T-cell (primary cell): ENCODE results near the gene AHCYL1. TPM values are rescaled to one million over a fixed set of nuclear protein-coding genes. Genes with fewer than 3 reads are reported as not detected.

ENCODE experiments used
- ATAC-seq, 4 experiments: fragments of 200-7000 bp in 3 of 4; fragments of 150-1000 bp in 1 of 4; cut with Tn5 transposase; replicated peaks in 1 of 4; 1 replicate in 3 of 4; 2 replicates in 1 of 4; pipeline ENCODE4 v1.10.0; 2021; ENCODE audit warnings: moderate library complexity in 3 of 4, mild to moderate bottlenecking in 2 of 4, moderate number of reproducible peaks in 1 of 4
- CTCF ChIA-PET, 2 donors: fragments of 300-600 bp; sonication (Branson Sonifier 250); formaldehyde crosslinking; loops; one replicate each; lab custom pipeline; 2022; ENCODE audit warnings: antibody characterized with exemption in 2 of 2; lab: Charles Lee
- POLR2A ChIA-PET, 2 donors: fragments of 300-600 bp; sonication (Branson Sonifier 250); formaldehyde crosslinking; loops; one replicate each; lab custom pipeline; 2022; ENCODE audit warnings: antibody characterized with exemption in 2 of 2; lab: Charles Lee
- DNase-seq, 35 experiments: peaks; one replicate each; pipeline versions ENCODE4 v3.0.0 to v3.0.0-alpha.2; 2013 to 2023
- H3K27ac ChIP-seq: one replicate; pipeline ENCODE4 v1.5.1; 2013; ENCODE audit warnings: low read length
- H3K27me3 ChIP-seq, 2 experiments: replicated peaks in 1 of 2; 1 replicate in 1 of 2; 2 replicates in 1 of 2; pipeline versions ENCODE4 v1.6.1 to v1.7.0; 2013; ENCODE audit warnings: low read length in 1 of 2, mixed read lengths in 1 of 2; ENCODE audit not compliant: control insufficient read depth in 2 of 2, insufficient read depth in 2 of 2; ENCODE audit errors: extremely low read depth in 1 of 2
- H3K36me3 ChIP-seq, 2 donors: 1 replicate in 1 of 2; 2 replicates in 1 of 2; pipeline versions ENCODE4 v1.6.1 to v1.7.0; 2013; ENCODE audit warnings: low read length in 1 of 2; ENCODE audit not compliant: control insufficient read depth in 2 of 2, insufficient read depth in 1 of 2; ENCODE audit errors: extremely low read depth in 1 of 2
- H3K4me1 ChIP-seq, 2 experiments: 1 replicate in 1 of 2; 2 replicates in 1 of 2; pipeline versions ENCODE4 v1.6.1 to v1.7.0; 2013; ENCODE audit warnings: low read length in 2 of 2, mixed read lengths in 1 of 2; ENCODE audit not compliant: insufficient read depth in 2 of 2, control insufficient read depth in 1 of 2; ENCODE audit errors: extremely low read depth in 1 of 2
- H3K4me3 ChIP-seq, 2 donors: 1 replicate in 1 of 2; 2 replicates in 1 of 2; pipeline versions ENCODE4 v1.5.1 to v1.7.0; 2013; ENCODE audit warnings: mild to moderate bottlenecking in 2 of 2, low read length in 1 of 2, moderate library complexity in 1 of 2; ENCODE audit not compliant: control insufficient read depth in 1 of 2; ENCODE audit errors: extremely low read depth in 1 of 2
- H3K9me3 ChIP-seq: 2 replicates; pipeline ENCODE4 v1.7.0; 2013
- H3K27ac Mint-ChIP-seq, 2 donors: one replicate each; pipeline ENCODE4 v1.8.0; 2020 to 2021; ENCODE audit warnings: mild to moderate bottlenecking in 2 of 2, mixed read lengths in 2 of 2
- H3K27me3 Mint-ChIP-seq, 2 donors: one replicate each; pipeline ENCODE4 v1.8.0; 2021 to 2022; ENCODE audit warnings: mixed read lengths in 2 of 2
- H3K36me3 Mint-ChIP-seq: one replicate; pipeline ENCODE4 v1.8.0; 2021; ENCODE audit warnings: mixed read lengths
- H3K4me1 Mint-ChIP-seq, 3 donors: one replicate each; pipeline ENCODE4 v1.8.0; 2020 to 2022; ENCODE audit warnings: mixed read lengths in 3 of 3, mild to moderate bottlenecking in 1 of 3
- H3K4me3 Mint-ChIP-seq, 3 donors: one replicate each; pipeline ENCODE4 v1.8.0; 2020 to 2022; ENCODE audit warnings: mild to moderate bottlenecking in 3 of 3, mixed read lengths in 3 of 3, moderate library complexity in 3 of 3
- H3K9me3 Mint-ChIP-seq, 3 donors: one replicate each; pipeline ENCODE4 v1.8.0; 2020 to 2022; ENCODE audit warnings: mixed read lengths in 3 of 3
- WGBS: methylation state at CpG from one replicate; pipeline ENCODE4 v1.1.5; 2013; ENCODE audit warnings: missing lambda C conversion rate; ENCODE audit not compliant: insufficient coverage; 5-methylcytosine and 5-hydroxymethylcytosine counted together
- total RNA-seq, 35 experiments: library from RNA in 6 of 35; stranded (reverse) in 6 of 35; fragments of 120-200 nt in 1 of 35; gene quantifications; one replicate each; pipeline versions ENCODE4 v1.2.1 to v1.2.4 and lab custom pipeline; 2013 to 2026

AHCYL1 gene
- total RNA-seq, 5 donors from 2014 or later (not counting 1 experiment from before 2014, with no cell fraction given): 23.0 to 41.6 (median 38.9) TPM

DNA sequence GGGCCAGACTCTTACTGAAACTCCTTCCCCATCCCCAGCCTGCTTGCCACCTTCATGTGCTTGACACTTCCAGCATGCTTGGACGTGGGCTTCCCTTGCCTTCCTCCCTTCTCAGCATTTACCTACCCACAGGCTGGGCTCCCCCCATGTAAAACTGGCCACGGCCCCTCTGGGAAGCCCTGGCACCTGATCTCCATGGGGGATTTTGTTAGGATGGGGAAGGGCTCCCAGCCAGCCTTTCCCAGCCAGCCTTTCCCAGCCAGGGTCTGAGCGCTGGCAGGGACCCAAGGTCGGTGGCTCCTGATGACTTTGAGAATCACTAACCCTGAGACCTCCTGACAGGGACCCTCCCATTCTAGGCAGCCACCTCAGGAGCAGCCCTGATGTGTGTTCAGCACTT, 79.2 kb downstream of the AHCYL1 start:
- Mint-ChIP-seq H3K27me3 (peaks cover 17 to 30% of the 10 kb centered on the region in 2 donors), H3K9me3 (no peaks in the 10 kb centered on the region), H3K36me3 (peaks cover 20% of the 10 kb centered on the region), H3K4me1 (peaks cover 10 to 11% (median 10%) of the 10 kb centered on the region in 3 donors), H3K4me3 (no peak overlapping the region), H3K27ac (no peak overlapping the region)
- ATAC-seq (no peak), DNase-seq (no peak)
- Histone ChIP-seq H3K4me1 (peaks cover 0 to 14% of the 10 kb centered on the region in 2 experiments), H3K27me3 (peaks cover 3 to 44% of the 10 kb centered on the region in 2 experiments), H3K27ac (no peak overlapping the region), H3K36me3 (peaks cover 3 to 8% of the 10 kb centered on the region in 2 donors), H3K9me3 (no peaks in the 10 kb centered on the region), H3K4me3 (no peak overlapping the region)
- CTCF ChIA-PET: interaction anchor here in 1 of 2 donors (1.1 kb wide), 1 partner anchor 12 kb away, joined by 3 read pairs; no protein-coding TSS in a partner anchor
- POLR2A ChIA-PET: no interaction called here
- WGBS: 100% methylated on average over 1 of the region's 4 CpGs

DNA sequence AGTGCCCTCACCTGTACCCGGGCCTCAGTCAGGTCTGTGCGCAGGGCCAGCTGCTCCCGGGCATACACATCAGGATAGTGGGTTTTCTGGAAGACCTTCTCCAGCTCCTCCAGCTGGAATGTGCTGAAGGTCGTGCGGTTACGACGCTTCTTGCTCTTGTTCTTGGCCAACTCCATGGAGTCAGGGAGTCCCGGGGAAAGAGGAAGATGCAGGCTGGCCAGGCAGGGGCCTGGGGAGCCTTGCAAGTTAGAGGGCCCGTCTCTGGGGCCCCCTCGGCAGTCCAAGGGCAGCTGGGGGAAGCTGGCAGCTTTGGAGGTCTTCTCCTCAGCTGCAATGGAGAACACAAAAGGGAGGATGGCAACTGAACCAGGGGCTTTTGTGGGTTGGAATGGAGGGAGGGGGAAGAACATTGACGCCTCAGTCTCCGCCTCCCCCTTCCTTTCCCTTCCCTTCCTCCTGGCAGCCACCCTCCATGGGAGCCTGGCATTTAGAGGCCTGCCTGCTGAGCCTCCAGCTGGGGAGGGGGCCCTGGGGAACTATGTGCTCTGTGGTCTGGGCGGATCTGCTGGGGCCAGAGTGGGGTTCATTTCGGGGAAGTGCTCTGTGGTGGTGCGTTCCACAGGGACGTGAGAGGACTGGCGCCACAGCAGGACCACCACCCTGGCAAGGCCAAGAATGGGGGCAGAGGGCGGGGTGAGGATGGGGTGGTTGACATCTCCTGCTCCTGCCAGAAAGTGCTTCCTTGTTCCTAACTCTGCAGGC, 80.2 kb downstream of the AHCYL1 start:
- H3K27me3 Mint-ChIP-seq: peaks cover 17 to 32% of the 10 kb centered on the region in 2 donors
- Histone ChIP-seq H3K9me3 (no peaks in the 10 kb centered on the region), H3K4me1 (peaks cover 0 to 24% of the 10 kb centered on the region in 2 experiments), H3K36me3 (peaks cover 2 to 3% of the 10 kb centered on the region in 2 donors), H3K27me3 (peaks cover 3 to 54% of the 10 kb centered on the region in 2 experiments), H3K27ac (no peak overlapping the region), H3K4me3 (no peak overlapping the region)
- ATAC-seq (no peak), DNase-seq (no peak)
- ChIA-PET CTCF (interaction anchor here (0.6 to 1.1 kb wide), 3 partner anchors 13 to 1075 kb away, joined by 3 read pairs; partner anchors contain the start of genes CEPT1 (in 1 of the 2) and DRAM2 (in 1 of the 2)), POLR2A (no interaction called here)
- peaks cover 16% of the 10 kb centered on the region for H3K36me3 Mint-ChIP-seq
- peaks cover 12 to 18% (median 16%) of the 10 kb centered on the region in 3 donors for H3K4me1 Mint-ChIP-seq
- no peak overlapping the region for H3K27ac Mint-ChIP-seq
- 84% methylated on average over 9 of the region's 18 CpGs for WGBS
- no peak overlapping the region for H3K4me3 Mint-ChIP-seq
- H3K9me3 Mint-ChIP-seq: no peaks in the 10 kb centered on the region

DNA sequence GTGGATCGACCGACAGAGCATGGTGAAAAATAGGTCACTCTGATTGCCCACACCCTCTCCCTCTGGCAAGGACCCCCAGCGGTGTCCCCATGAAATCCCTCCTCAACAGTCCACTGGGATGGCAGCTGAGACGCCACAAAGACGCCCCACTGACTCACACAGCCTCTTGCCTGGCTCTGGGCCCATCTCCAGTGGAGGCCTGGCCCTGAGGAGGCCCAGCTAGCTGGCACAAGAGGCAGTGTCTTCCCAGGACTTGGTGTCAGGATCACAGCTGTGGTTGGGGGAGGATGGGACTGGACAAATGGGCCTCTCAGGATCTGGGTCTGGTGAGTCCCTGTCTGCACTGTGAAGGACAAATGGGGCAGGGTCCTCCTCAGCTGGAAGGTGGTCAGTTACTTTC, 81.3 kb downstream of the AHCYL1 start:
- no peak overlapping the region for H3K4me3 Mint-ChIP-seq
- WGBS: 82% methylated on average over 5 of the region's 5 CpGs
- Histone ChIP-seq H3K36me3 (peaks cover 0 to 2% of the 10 kb centered on the region in 2 donors), H3K27me3 (peaks cover 3 to 61% of the 10 kb centered on the region in 2 experiments), H3K4me3 (no peak overlapping the region), H3K9me3 (no peaks in the 10 kb centered on the region), H3K27ac (no peak overlapping the region), H3K4me1 (peaks cover 0 to 30% of the 10 kb centered on the region in 2 experiments)
- H3K36me3 Mint-ChIP-seq: peaks cover 10% of the 10 kb centered on the region
- no peak overlapping the region for H3K27ac Mint-ChIP-seq
- POLR2A ChIA-PET: no interaction called here
- H3K4me1 Mint-ChIP-seq: peaks cover 13 to 21% (median 15%) of the 10 kb centered on the region in 3 donors
- CTCF ChIA-PET: interaction anchor here in 1 of 2 donors (0.6 kb wide), 1 partner anchor 575 kb away, joined by 7 read pairs; no protein-coding TSS in a partner anchor
- DNase-seq (no peak), ATAC-seq (no peak)
- no peaks in the 10 kb centered on the region for H3K9me3 Mint-ChIP-seq
- H3K27me3 Mint-ChIP-seq: peaks cover 18 to 37% of the 10 kb centered on the region in 2 donors

DNA sequence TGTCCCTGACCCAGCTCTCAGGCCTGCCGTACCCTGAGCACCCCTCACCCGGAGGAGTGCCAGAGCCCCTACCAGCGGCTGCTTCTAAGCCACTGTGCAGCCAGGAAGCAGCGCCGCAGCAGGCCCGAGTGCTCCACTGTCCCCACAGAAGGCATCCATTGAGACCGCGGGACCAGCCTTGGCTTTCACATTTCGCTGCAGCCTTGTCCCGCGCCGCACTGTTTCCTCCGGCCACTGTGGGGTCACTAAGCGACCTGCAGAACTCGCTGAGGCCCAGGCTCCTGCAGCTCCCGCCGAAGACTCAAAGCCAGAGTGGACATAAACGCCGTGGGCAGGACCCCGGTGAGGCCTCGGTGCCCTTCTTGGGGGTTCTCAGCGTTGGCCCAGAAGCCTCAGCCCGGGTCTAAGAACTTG, 82.9 kb downstream of the AHCYL1 start:
- peaks cover 0 to 30% of the 10 kb centered on the region in 2 experiments for H3K4me1 ChIP-seq
- Mint-ChIP-seq H3K4me1 (peaks cover 13 to 25% (median 19%) of the 10 kb centered on the region in 3 donors), H3K27me3 (peaks cover 30 to 53% of the 10 kb centered on the region in 2 donors), H3K27ac (no peak overlapping the region), H3K4me3 (peak overlapping the region in 2 of 3 donors; percentile 24 to 69), H3K36me3 (no peaks in the 10 kb centered on the region), H3K9me3 (no peaks in the 10 kb centered on the region)
- ChIA-PET CTCF (no interaction called here), POLR2A (no interaction called here)
- H3K4me3 ChIP-seq: no peak overlapping the region
- H3K27ac ChIP-seq: no peak overlapping the region
- H3K36me3 ChIP-seq: peaks cover 0 to 2% of the 10 kb centered on the region in 2 donors
- H3K9me3 ChIP-seq: no peaks in the 10 kb centered on the region
- peaks cover 11 to 74% of the 10 kb centered on the region in 2 experiments for H3K27me3 ChIP-seq
- ATAC-seq: no peak
- no peak for DNase-seq
- 35% methylated on average over 23 of the region's 23 CpGs for WGBS

DNA sequence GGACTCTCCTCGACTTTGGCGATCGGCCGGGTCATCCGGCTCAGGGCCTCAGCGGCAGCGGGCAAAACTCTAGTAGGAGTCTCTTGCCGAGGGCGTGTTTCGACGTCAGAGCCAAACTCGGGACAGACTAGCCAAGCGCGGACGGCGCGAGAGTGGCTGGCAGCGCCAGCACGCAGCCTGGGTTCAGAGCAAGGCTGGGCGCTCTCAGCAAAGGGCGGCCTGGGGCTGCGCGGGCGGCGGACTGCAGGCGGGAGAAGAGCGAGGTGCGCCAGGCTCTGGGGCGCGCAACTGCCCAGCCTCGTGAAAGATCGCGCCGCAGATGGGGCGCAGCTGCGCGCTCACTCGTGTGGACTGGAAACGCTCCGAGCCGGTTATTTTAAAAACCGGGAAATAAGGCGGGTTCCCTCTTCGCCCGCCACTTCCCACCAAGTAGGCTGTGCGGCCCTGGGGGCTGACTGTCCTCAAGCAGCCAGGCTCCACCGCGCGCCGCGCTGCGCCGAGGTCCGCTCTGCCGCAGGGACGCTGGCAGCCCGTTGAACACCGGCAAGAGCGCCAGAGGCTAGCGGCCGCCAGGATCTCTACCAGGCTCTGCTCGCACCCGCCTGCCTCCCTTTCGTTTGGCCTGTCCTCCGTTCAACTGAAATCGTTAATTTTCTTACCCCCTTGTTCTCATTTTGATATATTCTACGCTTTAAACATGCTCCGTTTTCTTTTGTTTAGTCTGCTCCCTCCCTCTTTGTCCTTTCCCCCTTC, 83.5 kb downstream of the AHCYL1 start:
- POLR2A ChIA-PET: no interaction called here
- H3K27me3 Mint-ChIP-seq: peaks cover 35 to 59% of the 10 kb centered on the region in 2 donors

More for the DNA sequence above, 83.5 kb downstream of the AHCYL1 start:
- DNase-seq (peak in 1 of 35 experiments; percentile 12), ATAC-seq (no peak)
- H3K4me3 Mint-ChIP-seq: peak overlapping the region; percentile 24 to 69 (median 48)
- no peaks in the 10 kb centered on the region for H3K36me3 Mint-ChIP-seq
- peaks cover 13 to 25% (median 19%) of the 10 kb centered on the region in 3 donors for H3K4me1 Mint-ChIP-seq
- H3K9me3 Mint-ChIP-seq: no peaks in the 10 kb centered on the region
- Histone ChIP-seq H3K4me1 (peaks cover 0 to 30% of the 10 kb centered on the region in 2 experiments), H3K27me3 (peaks cover 11 to 74% of the 10 kb centered on the region in 2 experiments), H3K27ac (no peak overlapping the region), H3K9me3 (no peaks in the 10 kb centered on the region), H3K4me3 (peak overlapping the region in 1 of 2 donors; percentile 45), H3K36me3 (no peaks in the 10 kb centered on the region)
- H3K27ac Mint-ChIP-seq: peak overlapping the region in 1 of 2 donors; percentile 9
- 10% methylated on average over 68 of the region's 68 CpGs for WGBS
- CTCF ChIA-PET: no interaction called here
